Gastrocnemius medialis (tissue), 4 donors: ENCODE results near the gene GYPC.

Experiments used
- POLR2A ChIP-seq, 2 donors: fragments of 450-650 bp; IDR thresholded peaks; one replicate each; pipeline ENCODE4 v1.6.1; 2017; ENCODE audit warnings: antibody characterized with exemption in 2 of 2, mild to moderate bottlenecking in 2 of 2, moderate library complexity in 2 of 2
- TF ChIP-seq, protein P1 (sequence below), 5 experiments: fragments of 450-650 bp in 3 of 5; fragments of 200-600 bp in 2 of 5; sonication (generic) in 2 of 5; IDR thresholded peaks in 4 of 5; conservative IDR thresholded peaks in 1 of 5; 1 replicate in 4 of 5; 2 replicates in 1 of 5; pipeline ENCODE4 v1.5.1; 2016 to 2019; ENCODE audit warnings: antibody characterized with exemption in 5 of 5, mild to moderate bottlenecking in 3 of 5, moderate library complexity in 3 of 5

DNA sequence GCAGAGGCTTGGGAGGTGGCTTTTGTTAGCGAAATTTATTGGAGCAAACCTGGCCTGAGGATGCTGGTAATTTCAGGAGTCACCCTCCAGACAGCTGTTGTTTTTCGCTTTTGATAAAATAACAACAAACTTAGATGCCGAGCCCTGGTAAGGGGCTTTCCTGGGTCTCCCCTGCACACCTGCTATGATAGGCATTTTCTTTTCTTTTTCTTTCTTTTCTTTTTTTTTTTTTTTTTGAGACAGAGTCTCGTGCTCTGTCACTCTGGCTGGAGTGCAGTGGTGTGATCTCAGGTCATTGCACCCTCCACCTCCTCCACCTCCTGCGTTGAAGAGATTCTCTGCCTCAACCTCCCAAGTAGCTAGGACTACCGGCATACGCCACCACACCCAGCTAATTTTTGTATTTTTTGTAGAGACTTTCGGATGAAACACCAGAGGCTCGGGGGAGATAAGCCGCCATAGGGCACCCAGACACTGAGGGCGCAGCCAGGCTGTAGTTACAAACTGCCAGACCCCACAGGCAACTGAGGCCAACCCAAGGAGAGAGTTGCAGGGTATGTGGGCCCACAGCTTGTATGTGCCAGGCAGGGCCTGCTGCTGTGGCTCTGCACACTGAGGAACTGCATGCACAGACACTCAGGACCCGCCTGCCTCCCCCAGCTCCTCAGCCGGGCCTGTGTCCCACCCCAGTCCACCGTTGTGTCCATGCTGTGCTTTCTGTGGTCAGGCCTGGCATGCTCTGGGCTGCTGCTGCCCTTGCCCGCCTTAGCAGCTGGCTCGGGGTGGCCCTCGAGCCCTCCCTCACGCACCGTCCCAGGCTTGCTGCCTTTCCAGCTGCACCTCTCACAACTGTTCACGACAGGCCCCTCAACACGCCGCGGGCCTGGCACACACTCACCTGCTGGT, 3.9 kb downstream of the GYPC start:
- TF ChIP-seq, protein P1, sequence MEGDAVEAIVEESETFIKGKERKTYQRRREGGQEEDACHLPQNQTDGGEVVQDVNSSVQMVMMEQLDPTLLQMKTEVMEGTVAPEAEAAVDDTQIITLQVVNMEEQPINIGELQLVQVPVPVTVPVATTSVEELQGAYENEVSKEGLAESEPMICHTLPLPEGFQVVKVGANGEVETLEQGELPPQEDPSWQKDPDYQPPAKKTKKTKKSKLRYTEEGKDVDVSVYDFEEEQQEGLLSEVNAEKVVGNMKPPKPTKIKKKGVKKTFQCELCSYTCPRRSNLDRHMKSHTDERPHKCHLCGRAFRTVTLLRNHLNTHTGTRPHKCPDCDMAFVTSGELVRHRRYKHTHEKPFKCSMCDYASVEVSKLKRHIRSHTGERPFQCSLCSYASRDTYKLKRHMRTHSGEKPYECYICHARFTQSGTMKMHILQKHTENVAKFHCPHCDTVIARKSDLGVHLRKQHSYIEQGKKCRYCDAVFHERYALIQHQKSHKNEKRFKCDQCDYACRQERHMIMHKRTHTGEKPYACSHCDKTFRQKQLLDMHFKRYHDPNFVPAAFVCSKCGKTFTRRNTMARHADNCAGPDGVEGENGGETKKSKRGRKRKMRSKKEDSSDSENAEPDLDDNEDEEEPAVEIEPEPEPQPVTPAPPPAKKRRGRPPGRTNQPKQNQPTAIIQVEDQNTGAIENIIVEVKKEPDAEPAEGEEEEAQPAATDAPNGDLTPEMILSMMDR (IDR thresholded peaks at IDR 0.05 in 4 of 5, conservative IDR thresholded peaks at IDR 0.05 in 1 of 5): no peak
- no peak for TF ChIP-seq POLR2A (IDR thresholded peaks at IDR 0.05)
